Stimulated activated naive CD4-positive, alpha-beta T cell treated with Interleukin-2 at 50 U/mL for 16 hours (primary cell): ENCODE results near the gene RUBCN.

Source experiments
- DNase-seq: peaks from one replicate; lab custom pipeline; 2025; lab: John Stamatoyannopoulos, UW

Gene RUBCN

DNA sequence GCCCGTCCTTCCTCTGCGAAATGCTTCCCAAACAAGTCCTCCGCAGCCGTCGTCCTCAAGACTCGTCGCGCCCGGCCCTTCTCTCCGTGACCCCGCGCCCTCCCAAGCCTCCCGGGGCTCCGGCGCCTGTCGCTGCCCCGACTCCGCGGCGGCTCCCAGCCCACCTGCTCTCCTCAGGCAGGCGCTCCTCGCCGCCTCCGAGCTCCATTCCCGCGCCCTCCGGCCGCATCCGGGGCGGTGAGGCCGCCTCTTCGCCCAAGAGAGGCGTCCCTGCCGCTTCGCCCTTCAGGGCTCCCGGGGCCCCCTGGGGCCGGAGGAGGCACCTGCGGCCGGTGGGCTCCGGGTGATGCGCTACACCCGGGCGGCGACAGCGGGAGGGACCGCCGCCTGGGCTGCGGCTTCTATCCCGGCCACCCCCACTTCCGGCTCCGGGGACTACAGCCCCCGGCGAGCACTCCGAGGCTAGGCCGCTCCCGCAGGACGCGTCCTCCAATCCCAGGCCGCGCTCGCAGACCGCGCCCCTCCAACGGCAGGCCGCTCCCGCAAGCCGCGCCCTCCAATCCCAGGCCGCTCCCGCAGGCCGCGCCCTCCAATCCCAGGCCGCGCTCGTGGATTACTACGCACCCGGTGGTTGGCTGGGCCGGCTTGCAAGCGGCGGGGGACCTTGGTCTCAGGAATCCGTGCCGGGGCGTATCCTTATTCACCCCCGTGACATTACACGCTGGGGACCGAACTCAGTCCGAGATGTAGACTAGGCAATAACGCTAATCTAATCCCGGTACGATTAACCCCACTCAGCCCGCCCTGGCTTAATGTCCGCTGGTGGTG, at the start of gene RUBCN:
RUBCN (minus strand) TSS at position 414 of the 828 bp plus-strand sequence; CDS start at position 229, 185 bp downstream.
- peak; percentile 96 for DNase-seq

DNA sequence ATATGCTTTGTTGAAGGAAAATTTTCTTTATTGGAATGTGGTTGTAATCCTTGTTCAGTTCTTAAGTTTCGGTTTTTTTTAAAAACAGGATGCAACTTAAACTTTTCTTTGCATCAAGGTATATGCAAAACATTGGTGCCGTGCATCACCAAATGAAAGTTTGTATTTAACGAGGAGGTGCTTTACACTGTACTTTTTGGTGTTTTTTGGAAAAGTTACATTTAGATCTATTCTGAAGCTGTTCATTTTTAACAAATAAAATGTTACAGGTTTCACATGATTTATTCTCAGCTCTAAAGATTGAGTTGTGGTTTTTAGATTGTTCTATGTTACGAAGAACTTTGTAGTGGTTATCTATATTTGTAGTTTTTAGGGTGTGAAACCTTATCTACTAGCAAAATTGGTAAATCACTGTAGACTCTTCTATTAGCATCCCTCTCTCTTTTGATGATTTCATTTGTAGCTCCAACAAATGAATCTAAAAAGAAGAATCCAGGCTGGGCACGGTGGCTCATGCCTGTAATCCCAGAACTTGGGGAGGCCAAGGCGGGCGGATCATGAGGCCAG, 47.4 kb upstream of the RUBCN start:
- no peak for DNase-seq

DNA sequence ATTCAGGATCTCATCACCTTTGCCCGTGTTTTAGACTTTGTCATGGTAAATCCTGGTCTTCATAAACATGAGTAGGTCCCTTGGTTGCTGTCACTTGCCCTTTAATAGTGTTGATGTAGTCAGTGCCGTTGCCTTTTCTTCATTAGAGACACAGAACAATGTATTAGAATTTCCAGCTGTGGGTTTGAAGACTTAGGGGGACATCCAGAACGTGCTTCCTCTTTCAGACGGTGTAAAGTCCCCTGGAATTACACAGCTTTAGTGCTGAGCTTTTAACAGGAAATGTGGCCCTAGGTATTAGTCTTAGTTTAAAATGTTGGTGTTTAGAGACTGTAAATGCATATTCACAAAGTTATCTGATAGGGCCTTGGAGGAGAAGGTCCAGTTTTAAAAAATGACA, 45.5 kb upstream of the RUBCN start:
- no peak for DNase-seq

DNA sequence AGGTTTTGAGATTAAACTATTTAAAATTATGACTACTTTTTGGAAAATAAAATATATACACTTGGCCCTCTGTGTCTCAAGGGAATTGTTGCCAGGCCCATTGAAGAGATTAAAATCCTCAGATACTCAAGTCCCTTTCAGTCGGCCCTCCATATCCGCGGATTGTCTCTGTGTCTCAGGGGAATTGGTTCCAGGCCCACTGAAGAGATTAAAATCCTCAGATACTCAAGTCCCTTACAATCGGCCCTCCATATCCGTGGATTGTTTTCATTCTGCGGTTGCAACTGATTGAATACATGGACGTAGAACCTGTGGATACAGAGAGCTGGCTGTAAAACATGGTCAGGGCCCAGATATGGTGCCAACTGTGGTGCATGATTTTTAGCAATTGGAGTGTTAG, 38.6 kb upstream of the RUBCN start:
- no peak for DNase-seq

- no peak for DNase-seq
Measured at GRCh38 chr3:197761784-197762183, 25.1 kb upstream of the RUBCN start.

GRCh38 chr3:197758512-197758911, 21.8 kb upstream of the RUBCN start:
- DNase-seq, result no peak

DNA sequence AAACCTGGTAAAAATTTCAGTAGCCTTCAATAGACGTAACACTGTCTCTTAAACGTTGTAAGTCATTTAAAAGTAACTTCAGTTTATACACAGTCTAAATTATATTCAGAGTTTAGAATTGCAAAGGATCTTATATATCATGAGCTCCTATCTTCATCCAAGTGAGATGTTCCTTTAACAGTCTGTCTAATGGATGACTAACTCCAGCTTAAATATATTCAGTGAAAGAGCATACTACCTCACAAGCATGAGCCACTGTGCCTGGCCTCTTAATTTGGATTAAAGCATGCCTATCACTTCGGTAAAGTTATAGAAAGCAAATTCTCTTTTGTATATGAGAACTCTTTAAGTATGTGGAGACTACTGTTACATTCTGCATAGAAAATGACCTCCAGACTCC, 20.0 kb upstream of the RUBCN start:
- DNase-seq, result no peak

- DNase-seq, result no peak
Measured at GRCh38 chr3:197753263-197753662, 16.6 kb upstream of the RUBCN start.

DNA sequence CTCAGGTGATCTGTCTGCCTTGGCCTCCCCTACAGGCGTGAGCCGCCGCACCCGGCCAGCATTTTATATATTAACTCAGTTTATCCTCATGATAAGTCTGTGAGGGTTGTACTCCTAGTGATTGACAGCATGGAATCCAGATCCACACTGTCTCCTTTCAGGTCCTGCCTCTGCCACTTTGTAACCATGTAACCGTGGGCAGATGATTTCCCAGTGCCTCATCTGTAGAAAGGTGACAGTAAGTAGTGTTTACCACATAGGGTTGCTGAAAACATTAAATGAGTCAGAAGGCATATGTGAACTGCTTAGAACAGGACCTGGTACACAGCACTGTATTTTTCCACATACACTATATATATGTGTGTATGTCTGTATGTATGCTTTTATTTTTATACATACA, 15.4 kb upstream of the RUBCN start:
- peak; percentile 1 for DNase-seq

GRCh38 chr3:197750858-197751737, 14.4 kb upstream of the RUBCN start:
- DNase-seq, result peak; percentile 23

GRCh38 chr3:197750396-197750831, 13.7 kb upstream of the RUBCN start:
- DNase-seq, result peak; percentile 52

GRCh38 chr3:197749601-197750395, 13.1 kb upstream of the RUBCN start, which contains the start of gene FYTTD1:
Gene FYTTD1, plus strand, starts transcription at chr3:197749883. Its CDS starts 89 bp downstream, at chr3:197749972.
- DNase-seq, result peak; percentile 83

DNA sequence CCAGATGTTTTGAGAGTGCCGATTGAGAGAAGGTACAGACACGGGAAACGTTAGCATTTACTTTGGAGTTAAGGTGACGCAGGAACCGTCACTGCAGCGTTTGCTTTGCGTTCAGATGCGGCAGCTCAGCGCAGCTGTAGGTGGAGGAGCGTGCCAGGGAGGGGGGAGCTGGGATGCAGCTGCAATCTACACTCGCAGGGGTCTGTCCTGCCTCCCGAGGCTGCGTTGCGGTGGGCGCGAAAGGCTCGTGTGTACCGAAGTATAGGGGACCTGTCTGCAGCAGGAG, 12.6 kb upstream of the RUBCN start:
- peak; percentile 75 for DNase-seq

- DNase-seq, result no peak
Measured at GRCh38 chr3:197748597-197749314, 12.1 kb upstream of the RUBCN start.

DNA sequence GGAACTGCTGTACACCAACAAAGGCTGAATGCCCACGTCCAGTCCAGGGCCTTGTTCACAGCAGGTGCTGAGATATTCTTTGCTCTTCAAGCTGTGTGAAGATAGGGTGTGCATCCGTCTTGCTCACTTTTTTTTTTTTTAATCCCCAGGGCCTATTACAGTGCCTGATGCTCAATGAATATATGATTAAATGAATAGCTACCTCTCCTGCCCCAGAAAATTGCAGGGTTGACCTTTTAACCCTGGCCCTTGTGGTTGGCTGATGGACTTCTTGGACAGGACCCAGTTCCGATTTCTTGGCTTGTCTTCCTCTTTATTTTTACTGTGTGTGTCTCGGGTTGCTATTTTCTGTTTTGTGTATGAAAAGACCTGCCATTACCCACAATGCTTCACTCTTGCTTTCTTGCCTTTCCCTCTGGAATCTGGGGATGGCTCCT, 10.1 kb upstream of the RUBCN start:
- no peak for DNase-seq

- no peak for DNase-seq
Measured at GRCh38 chr3:197746209-197746608, 9.5 kb upstream of the RUBCN start.

DNA sequence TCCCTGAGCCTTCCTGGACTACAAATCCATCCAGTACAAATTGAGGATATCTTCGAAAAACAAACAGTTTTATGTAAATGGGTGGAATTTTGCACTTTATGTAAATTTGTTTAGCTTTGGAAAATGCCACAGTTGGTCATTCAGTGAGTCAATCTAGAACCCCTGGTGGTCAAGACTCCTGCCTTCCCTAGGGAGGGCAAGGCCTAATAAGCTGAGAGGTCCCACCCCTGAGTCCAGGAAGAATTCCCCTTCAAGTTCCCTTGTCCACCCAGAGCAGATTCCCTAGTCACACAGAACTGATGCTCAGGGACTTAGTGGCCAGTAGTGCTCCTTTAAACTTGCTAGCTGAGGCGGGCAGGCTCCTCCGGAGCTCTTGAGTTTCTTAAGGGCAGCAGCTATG, 6.1 kb upstream of the RUBCN start:
- DNase-seq, result no peak

GRCh38 chr3:197737749-197738462, 1.2 kb upstream of the RUBCN start:
- no peak for DNase-seq

- no peak for DNase-seq
Measured at GRCh38 chr3:197737319-197737649, 580 bp upstream of the RUBCN start.

DNA sequence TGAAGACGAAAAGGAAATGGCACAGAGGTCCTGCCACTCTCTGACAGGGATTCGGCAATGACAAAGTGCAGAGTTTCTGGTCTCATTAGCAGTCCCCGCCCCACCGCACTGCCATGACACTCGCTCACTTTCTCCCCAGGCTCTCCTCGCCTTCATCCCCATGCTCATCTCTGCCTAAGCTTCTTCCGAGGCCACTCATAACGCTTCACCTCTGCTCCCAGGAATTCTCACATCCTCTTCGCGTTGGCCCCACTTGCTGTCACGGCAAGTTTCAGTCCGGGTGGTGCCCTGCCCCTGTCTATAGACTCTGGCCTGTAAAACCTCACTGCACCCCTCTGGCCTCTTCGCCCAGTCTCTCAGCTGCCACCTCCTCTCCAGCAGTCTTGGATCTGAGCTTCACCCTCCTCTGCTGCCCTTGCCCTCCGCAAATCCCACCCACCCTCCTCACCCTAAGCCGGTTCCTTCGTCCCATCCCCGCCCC, 654 bp downstream of the RUBCN start:
- DNase-seq, result peak; percentile 50
